Hypothalamus (tissue), 51 donors: ENCODE results near the gene B3GNT7.
"Not testable (repeated sequence)": the region's sequence is repeated elsewhere in the genome, so short reads cannot be mapped to it uniquely, and the experiment has no call there.

Experiments
- DNase-seq, 51 donors: peaks; one replicate each; lab custom pipeline; 2025; lab: John Stamatoyannopoulos, UW

Gene B3GNT7

DNA sequence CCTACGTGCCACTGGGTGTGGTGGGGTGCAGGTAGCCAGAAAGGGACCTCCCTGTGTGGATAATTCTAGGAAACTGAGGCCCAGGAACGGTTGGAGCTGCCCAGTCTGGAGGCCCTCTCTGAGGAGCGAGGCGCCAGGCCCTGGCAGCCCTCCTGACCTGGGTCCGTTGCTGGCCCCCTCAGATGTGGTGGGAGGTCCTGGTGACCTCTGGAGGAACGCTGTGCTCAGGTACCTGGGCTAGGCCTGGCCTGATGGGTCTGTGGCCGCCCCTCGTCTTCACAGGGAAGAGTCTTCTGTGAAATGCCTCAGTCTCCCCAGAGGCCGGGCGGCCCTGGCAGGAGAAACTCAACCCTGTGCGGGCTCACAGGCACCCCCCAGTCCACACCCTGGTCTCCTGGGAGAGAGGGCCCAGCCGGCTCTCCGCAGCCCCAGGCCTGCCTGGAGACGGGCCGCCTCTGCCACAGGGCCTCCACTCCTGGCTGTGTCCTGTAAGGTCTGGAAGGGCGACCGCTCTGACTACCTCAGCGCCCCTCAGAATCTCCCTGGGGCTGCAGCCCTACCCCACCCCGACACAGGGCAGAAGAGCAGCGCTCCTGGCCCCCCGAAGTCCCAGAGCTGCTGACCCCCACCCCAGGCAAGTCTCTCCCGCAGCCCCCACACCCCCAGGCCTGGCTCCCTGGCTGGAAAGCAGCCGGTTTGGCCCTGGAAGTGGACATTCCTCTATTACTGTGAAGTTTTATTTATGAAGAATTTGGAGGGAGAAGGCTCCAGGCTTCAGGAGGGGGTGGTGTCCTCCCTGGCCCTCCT, 3.7 kb downstream of the B3GNT7 start:
- DNase-seq = no peak

DNA sequence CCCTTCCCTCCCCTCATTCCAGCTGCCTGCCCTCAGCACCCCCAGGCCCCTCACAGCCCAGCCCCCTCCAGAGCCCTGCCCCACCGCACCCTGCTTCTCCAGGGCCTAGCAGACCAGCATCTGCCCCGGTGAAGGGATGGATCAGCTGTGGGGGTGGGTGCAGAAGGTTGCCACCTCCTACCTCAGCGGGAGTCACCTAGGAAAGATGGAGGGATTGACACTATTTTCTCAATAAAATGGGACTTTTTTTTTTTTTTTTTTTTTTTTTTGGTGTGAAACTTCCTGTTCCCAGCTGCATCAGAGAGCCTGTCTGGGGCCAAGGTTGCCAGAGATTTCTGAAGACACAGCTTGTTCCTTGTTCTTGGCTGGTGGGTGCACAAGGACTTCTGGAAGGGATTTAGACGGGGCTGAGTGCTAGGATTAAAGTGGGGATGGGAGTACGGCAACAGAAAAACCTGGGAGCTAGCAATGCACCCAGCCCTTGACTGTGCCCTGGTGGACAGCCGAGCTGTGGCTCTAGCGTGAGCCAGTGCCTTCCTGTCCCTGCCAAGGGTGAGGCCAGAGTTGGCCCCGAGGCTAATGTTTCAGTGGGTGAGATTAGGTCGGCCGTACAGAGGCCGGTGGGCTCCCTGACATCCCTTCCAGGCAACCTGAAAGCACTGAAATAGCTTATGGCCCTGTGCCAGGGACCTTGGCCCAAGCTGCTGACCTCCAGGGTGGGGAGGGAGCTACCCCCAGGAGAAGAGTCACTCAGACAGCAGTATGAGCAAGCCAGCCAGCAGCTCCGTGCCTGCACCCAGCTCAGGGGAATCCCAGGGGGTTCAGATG, 4.6 kb downstream of the B3GNT7 start:
- peak in 22 of 51 donors; percentile 15 to 65 (median 36) for DNase-seq

DNA sequence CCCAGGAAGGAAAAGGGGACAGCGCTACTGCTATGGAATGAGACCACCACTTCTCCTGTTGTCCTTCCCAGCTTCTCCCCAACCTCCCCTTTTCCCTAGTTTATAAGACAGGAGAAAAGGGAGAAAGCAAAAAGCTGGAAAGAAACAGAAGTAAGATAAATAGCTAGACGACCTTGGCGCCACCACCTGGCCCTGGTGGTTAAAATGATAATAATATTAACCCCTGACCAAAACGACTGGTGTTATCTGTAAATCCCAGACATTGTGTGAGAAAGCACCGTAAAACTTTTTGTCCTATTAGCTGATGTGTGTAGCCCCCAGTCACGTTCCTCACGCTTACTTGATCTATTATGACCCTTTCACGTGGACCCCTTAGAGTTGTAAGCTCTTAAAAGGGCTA, 5.2 kb downstream of the B3GNT7 start:
- not testable (repeated sequence) for DNase-seq

DNA sequence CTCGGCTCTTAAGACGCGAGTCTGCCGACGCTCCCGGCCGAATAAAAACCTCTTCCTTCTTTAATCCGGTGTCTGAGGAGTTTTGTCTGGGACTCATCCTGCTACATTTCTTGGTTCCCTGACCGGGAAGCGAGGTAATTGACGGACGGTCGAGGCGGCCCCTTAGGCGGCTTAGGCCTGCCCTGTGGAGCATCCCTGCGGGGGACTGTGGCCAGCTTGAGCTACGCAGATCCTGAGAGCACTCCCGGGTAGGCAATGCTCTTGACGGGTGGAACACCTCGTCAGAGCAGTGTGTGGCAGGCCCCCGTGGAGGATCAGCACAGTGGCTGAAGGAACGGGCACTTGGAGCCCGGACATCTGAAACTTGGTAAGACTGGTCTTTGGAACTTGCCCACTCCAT, 5.6 kb downstream of the B3GNT7 start:
- not testable (repeated sequence) for DNase-seq

DNA sequence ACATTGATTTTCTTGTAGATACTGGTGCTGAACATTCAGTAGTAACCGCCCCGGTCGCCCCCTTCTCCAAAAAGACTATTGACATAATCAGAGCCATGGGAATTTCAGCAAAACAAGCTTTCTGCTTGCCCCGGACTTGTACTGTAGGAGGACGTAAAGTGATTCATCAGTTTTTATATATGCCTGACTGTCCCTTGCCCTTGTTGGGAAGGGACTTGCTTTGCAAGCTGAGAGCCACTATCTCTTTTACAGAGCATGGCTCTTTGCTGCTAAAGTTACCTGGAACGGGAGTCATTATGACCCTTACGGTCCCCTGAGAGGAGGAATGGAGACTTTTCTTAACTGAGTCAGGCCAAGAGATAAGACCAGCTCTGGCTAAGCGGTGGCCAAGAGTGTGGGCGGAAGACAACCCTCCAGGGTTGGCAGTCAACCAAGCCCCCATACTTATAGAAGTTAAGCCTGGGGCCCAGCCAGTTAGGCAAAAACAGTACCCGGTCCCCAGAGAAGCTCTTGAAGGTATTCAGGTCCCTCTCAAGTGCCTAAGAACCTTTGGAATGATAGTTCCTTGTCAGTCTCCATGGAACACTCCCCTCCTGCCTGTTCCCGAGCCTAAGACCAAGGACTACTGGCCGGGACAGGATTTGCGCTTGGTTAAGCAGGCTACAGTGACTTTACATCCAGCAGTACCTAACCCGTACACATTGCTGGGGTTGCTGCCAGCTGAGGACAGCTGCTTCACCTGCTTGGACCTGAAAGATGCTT, 8.1 kb downstream of the B3GNT7 start:
- not testable (repeated sequence) for DNase-seq

DNA sequence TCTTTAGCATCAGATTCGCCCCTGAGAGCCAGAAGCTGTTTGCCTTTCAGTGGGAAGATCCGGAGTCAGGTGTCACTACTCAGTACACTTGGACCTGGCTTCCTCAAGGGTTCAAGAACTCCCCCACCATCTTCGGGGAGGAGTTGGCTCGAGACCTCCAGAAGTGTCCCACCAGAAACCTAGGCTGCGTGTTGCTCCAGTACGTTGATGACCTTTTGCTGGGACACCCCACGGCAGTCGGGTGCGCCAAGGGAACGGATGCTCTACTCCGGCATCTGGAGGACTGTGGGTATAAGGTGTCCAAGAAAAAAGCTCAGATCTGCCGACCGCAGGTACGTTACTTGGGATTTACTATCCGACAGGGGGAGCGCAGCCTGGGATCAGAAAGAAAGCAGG, 8.7 kb downstream of the B3GNT7 start:
- not testable (repeated sequence) for DNase-seq

DNA sequence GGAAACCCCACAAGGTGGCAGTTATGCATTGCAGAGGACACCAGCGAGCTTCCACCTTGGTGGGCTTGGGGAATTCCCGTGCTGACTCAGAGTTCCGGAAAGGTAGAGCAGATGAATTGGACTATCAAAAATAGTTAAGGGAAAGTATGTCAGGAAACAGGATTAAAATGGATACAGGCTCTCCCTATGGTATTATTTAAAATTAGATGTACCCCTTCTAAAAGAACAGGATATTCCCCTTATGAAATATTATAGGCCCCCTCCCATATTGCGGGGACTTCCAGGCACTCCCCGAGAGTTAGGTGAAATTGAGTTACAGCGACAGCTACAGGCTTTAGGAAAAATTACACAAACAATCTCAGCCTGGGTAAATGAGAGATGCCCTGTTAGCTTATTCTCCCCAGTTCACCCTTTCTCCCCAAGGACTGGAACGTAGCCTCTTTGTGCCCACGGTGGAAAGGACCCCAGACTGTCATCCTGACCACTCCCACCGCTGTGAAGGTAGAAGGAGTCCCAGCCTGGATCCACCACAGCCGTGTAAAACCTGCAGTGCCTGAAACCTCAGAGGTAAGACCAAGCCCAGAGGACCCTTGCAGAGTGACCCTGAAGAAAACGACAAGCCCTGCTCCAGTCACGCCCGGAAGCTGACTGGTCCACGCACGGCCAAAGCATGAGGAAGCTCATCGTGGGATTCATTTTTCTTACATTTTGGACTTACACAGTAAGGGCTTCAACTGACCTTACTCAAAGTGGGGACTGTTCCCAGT, 10.3 kb downstream of the B3GNT7 start:
- DNase-seq = not testable (repeated sequence)

DNA sequence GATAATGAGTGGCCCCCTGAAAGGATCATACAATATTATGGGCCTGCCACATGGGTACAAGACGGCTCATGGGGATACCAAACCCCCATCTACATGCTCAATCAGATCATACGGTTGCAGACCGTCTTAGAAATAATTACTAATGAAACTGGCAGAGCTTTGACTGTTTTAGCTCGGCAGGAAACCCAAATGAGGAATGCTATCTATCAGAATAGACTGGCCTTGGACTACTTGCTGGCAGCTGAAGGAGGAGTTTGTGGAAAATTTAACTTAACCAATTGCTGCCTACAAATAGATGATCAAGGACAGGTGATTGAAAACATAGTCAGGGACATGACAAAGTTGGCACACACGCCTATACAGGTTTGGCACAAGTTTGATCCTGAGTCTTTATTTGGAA, 12.2 kb downstream of the B3GNT7 start:
- not testable (repeated sequence) for DNase-seq

DNA sequence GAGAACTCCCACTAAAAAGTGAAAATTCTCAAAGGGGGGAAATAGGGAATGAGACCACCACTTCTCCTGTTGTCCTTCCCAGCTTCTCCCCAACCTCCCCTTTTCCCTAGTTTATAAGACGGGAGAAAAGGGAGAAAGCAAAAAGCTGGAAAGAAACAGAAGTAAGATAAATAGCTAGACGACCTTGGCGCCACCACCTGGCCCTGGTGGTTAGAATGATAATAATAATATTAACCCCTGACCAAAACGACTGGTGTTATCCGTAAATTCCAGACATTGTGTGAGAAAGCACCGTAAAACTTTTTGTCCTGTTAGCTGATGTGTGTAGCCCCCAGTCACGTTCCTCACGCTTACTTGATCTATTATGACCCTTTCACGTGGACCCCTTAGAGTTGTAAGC, 12.8 kb downstream of the B3GNT7 start:
- DNase-seq = not testable (repeated sequence)

DNA sequence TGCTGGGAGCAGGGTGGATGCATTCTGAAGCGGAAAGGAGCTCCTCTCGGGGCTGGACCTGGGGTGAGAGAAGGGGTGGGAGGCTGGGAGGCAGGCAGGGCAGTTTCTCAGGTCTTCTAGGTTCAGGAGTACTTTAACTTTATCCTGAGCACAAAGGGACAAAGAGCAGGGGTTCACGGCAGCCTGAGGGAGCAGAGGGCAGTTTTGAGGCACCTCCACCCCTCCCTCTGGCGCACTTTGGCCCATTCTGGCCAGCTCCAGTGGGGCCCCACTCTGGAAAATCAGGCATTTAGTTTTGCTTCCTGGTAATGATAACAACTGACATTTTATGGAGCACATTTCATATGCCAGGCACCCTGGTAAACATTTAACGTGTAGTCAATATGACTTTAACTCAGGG, 14.3 kb downstream of the B3GNT7 start:
- no peak for DNase-seq

DNA sequence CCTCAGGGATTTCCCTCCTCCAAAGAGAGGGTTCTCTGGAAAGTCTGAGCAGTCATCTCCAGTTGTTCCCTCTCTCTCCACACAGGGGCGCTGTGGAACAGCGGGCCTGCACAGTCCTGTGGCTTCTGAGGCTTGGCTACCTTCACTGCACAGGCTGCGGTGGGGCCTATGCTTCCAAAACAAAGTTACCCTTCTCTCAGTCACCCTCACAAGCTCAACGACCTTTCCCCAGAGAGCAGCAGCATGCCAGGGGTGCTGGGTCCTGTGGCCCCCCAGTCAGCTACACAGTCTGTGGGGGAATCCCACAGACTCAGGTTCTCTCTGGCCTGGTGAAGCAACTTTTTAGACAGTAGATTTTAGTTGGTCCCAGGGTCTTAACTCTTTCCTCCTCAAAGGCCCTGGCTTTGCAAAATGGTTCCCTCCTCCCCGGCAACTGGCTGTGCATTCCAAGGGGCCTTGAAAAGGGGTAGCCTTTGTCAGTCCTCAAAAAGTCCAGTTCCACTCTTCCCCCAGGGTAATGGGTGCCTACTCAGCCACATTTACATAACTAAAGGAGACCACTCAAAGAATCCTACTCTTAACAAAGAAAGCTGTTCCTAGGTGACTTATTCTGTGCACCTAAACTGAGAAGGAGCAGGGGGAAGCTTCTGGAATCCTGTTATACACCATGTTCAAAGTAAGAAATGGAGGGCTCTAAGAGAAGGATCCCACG, 14.9 kb downstream of the B3GNT7 start:
- no peak for DNase-seq

DNA sequence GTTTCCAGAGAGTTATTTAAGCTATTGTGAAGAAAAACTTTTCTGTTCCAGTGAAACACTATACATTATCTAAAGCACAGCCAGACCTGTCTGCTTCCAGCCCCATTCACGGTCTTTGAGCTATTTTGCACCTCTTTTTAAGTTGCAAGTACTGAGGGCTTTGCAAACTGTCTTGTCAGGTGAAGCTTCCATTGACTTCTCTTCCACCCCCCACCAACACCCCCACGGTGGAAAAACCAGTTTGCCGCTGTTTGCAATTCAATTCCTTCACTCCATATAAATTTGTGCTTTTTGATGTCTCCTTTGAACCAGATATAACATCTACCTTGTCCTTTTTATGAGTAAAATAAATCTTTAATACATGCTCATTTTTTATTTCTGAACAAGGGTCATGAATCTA, 15.7 kb downstream of the B3GNT7 start:
- no peak for DNase-seq

DNA sequence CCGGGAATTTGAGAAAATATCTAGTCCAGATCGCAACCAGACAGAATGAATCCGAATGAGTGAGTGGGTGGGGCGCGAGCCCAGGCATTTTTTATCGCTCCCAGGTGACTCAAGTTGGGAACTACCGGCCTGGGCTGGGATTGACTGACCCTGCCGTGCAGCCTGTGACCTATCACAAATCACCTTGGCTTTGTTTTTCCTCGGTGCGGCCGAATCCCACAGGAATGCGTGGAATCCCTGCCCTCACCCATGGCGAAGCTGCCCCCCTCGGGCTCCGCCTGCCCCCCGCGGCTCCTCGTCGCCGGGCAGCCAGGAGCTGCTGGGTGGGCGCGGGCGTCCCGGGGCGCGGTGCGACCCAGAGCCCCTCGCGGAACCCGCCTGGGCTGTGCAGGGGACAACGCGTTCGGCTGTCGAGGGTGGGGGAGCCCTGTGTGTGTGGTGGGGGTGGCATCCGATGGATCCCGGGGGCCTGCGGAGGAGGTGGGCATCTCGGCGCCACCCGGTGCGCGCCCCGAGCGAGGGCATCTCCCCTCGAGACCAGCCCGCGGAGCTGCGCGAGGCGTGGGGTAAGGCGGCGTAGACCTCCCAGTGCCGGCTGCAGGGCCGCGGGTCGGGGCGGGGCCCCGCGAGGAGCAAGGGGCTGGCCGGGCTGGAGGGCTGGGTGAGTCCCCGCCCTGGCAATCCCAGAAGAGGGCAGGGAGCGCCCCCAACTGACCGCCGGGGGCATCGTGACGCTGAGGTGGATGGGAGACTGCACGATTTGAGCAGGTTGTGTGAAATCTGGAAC, 16.5 kb downstream of the B3GNT7 start:
- DNase-seq = peak in 48 of 51 donors; percentile 29 to 90 (median 74)

DNA sequence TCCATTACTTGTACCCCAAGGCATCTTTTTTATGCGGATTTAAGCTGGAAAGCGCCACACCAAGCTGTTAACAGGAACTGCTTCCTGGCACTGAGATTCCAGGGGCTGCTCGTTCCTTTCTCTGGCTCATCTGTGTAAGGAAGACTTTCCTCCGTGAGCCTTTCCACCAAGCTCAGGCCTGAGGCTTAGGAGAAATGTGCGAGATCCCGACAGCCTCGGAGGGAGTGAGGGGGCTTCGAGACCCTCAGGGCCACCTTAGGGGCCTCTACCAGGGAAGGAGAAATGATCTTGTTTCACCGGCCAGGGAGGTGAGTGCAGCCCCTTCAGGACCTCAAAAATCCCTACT, 17.1 kb downstream of the B3GNT7 start:
- DNase-seq = no peak

DNA sequence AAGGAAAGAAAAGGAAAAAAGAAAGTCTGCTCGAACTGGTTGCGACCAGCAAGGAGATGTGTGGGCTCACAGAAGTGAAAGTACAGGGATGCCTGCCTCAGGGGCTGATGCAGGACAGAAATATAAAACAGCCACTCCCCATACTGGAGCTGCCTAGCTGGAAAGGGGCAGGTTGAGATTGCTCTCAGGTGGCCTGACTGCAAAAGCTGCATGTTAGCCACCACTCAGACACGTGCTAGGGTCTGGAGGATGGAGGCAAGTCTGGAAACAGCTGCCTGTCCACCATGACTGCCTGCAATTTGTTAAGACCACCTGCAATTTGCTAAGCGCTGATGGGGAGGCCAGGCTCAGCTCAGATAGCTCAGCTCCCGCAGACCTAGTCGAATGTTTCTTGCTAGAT, 17.9 kb downstream of the B3GNT7 start:
- DNase-seq = no peak

DNA sequence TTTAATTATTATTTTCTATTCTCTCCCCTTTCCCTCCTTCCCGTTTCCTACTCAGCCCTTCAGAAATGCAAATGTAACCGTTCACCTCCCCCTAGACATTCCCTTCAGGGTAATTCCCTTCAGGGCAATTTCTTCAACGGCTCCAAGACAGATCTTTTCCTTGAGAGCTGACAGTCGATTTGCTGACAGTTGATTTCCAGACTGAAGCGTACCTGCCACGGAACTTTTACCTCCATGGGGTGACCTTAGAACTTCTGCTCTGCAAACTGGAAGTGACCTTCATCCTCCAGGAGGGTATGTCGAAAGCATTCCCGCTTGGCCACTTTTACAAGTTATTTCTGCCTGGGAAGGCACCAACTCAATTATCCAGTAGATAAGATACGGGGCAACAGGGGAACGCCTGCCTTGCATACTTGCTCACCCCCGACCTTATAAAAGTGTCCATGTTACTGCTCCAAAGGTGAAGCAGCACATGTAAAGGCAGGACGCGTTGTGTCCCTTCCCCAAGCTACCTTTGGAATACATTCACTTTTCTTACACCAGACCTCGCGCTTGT, 18.5 kb downstream of the B3GNT7 start:
- no peak for DNase-seq

DNA sequence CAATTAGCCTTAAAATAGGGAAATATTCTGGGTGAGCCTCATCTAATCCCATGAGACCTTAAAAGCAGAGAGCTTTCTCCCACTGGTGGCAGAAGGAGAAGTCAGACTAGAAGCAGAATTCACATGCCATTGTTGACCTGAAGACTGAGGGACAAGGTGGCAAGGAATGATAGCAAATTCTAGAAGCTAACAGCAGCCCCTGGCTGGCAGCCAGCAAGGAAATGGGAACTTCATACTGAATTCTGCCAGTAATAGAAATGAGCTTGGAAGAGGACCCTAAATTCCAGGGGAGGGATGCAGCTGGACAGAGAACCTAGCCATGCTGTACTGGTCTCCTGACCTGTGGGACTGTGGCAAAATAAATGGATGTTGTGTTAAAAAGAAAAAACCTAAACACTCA, 19.5 kb downstream of the B3GNT7 start:
- no peak for DNase-seq

DNA sequence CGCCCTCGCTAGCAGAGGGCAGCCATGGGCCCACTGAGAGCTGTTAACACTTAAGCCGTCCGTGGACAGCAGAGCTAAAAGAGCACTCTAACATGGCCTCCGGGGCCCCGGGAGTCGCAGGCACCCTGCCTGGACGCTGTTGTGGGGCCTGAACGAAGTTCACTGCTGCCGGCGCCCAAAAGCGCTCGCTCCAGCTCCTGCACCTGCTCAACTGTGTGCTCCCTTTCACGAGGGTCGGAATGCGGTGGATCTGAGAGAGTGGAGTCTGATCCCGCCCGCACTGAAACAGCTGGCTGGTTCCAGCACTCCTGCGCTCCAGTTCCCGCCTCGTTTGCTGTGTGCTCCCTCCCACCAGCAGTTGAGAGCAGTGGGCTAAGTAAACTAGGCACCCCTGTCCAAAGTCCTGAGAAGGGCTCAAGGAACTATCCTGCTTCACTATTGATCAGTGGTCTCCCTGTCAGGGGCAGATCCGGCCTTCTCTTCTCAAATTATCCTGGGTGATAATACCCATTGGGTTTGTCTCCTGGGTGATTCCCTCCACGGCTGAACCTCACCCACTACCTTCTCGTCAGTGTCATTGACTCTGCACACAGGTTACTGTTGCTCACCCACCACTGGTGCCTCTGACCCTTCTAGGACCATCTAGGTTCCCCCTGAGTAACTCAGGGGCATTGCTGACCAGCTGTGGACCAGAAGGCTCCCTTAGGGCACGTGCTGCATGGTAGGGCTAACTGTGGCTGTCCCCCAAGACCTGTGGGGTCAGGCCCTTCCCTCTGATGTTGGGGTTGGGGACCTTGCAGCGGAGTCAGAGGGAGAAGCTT, 23.5 kb downstream of the B3GNT7 start:
- no peak for DNase-seq
